ENCODE results near the gene GAB2. TPM values are rescaled to one million over a fixed set of nuclear protein-coding genes. Genes with fewer than 3 reads are reported as not detected.
A peak's percentile ranks its signal among the peaks of the same experiment; 100 is the strongest.
"Not testable (repeated sequence)": the region's sequence is repeated elsewhere in the genome, so short reads cannot be mapped to it uniquely, and the experiment has no call there.

The GAB2 gene
- total RNA-seq, 2 donors from 2014 or later, result 6.5 to 11.4 TPM

DNA sequence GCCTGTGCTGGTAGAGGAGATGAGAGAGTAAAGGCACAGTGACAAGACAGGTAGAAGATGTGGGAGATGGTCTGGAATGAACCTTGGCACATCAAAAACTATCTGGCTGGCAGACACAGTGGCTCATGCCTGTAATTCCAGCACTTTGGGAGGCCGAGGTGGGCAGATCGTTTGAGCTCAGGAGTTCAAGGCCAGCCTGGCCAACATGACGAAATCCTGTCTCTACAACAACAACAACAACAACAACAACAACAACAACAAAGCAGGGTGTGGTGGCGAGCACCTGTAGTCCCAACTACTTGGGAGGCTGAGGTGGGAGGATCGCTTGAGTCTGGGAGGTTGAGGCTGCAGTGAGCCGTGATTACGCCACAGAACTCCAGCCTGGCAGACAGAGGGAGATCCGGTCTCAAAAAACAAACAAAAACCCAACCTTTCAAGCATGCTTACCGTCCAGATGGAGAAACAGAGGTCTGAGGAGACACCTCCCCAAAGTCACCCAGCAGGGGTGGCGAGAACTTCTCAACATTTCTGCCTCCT lies 240.9 kb downstream of the GAB2 start:
- H3K36me3 Mint-ChIP-seq (ENCODE audit: low read depth), result peaks cover 22% of the 10 kb centered on the region
- ATAC-seq (replicated peaks), result no peak
- peaks cover 4% of the 10 kb centered on the region for H3K9me3 Mint-ChIP-seq
- peak overlapping the region; percentile 26 for H3K27ac Mint-ChIP-seq
- no peaks in the 10 kb centered on the region for H3K27me3 Mint-ChIP-seq
- peaks cover 15% of the 10 kb centered on the region for H3K4me1 Mint-ChIP-seq
- no peak overlapping the region for H3K4me3 Mint-ChIP-seq

DNA sequence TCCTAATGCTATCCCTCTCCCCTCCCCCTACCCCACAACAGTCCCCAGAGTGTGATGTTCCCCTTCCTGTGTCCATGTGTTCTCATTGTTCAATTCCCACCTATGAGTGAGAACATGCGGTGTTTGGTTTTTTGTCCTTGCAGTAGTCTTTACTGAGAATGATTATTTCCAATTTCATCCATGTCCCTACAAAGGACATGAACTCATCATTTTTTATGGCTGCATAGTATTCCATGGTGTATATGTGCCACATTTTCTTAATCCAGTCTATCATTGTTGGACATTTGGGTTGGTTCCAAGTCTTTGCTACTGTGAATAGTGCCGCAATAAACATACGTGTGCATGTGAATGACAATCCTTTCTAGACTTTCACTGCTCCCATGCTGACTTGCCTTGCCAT lies 241.8 kb downstream of the GAB2 start:
- peak overlapping the region; percentile 26 for H3K27ac Mint-ChIP-seq

DNA sequence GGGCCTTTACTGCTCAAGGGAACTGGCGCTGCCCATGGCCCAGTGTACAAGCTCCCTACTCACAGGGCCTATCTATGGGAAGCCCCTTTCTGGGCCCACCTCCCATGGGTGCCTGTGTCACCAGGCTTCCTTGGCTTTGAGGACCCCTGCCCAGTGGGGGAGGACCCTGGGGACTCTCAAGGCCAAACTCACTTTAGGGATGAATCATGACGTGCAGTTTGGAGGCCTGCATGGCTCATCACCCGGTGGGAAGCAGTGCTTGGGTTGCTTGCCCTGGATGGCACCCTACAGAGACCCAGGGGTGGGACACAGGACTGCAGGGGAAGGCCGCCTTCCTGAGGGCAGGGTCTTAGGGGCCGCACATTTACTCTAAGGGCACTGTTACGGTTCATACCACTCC lies 245.7 kb downstream of the GAB2 start:
- no peaks in the 10 kb centered on the region for H3K27me3 Mint-ChIP-seq
- H3K36me3 Mint-ChIP-seq (ENCODE audit: low read depth), result peaks cover 22% of the 10 kb centered on the region
- no peak overlapping the region for H3K27ac Mint-ChIP-seq
- H3K4me3 Mint-ChIP-seq, result no peak overlapping the region
- ATAC-seq (replicated peaks), result no peak
- H3K4me1 Mint-ChIP-seq, result no peaks in the 10 kb centered on the region
- peaks cover 4% of the 10 kb centered on the region for H3K9me3 Mint-ChIP-seq

More for the DNA sequence above, 241.8 kb downstream of the GAB2 start:
- H3K4me3 Mint-ChIP-seq; ATAC-seq (replicated peaks); H3K9me3 Mint-ChIP-seq; H3K27me3 Mint-ChIP-seq: not testable (repeated sequence)
- Mint-ChIP-seq H3K36me3 (ENCODE audit: low read depth) (peaks cover 22% of the 10 kb centered on the region), H3K4me1 (peaks cover 12% of the 10 kb centered on the region)

DNA sequence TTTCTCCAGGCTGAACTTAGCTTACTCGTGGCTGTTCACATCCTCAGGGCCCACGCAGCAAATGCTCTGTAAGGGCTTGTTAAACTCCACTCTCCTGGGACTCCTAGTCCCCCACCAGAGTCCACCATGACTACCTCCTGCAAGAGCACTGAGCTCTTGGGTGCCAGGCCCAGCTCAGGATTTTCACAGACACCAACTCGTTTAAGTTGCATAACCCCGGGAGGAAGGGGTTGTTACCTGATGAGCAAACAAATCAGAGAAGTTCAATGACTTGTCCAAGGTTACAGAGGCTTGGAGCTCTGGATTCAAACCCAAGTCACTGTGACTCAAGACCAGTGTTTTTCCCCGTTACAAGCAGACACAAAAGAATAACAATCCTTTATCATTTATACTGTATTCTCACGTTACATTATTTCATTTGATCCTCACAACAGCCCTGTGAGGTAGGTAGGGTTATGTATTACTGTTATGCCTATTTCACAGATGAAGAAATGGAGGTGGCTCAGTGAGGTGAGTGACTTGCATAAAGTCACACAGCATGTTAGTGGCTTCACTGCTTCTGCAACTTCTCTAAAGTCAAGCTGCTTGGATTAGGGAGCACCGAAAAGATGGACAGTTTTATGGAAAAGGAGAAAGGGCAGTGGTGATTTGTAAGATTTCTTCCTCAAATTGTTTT lies 246.6 kb downstream of the GAB2 start:
- no peaks in the 10 kb centered on the region for H3K27me3 Mint-ChIP-seq
- H3K27ac Mint-ChIP-seq, result no peak overlapping the region
- peaks cover 22% of the 10 kb centered on the region for H3K36me3 Mint-ChIP-seq (ENCODE audit: low read depth)
- ATAC-seq (replicated peaks), result no peak
- no peak overlapping the region for H3K4me3 Mint-ChIP-seq
- H3K4me1 Mint-ChIP-seq, result no peaks in the 10 kb centered on the region
- H3K9me3 Mint-ChIP-seq, result no peaks in the 10 kb centered on the region

DNA sequence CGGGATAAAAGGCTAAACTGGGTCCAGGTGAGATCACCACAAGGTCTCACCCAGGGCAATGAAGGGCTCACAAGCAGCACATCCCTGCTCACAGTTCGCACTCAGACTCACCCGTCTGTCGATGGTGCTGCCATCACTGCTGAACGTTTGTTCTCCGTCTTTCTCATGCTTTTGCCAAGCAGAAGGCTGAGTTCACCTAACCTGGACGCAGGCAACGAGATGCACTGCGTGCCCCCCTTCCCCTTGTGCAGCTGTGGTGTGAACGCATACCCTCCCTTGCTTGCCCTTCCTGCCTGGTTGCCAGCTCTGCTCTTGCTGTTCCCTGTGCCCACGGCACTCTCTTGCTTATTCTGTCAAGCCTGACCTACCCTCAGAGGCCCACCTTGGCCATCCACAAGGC lies 247.2 kb downstream of the GAB2 start:
- Mint-ChIP-seq H3K9me3 (no peaks in the 10 kb centered on the region), H3K36me3 (ENCODE audit: low read depth) (peaks cover 22% of the 10 kb centered on the region), H3K27ac (no peak overlapping the region), H3K4me3 (no peak overlapping the region), H3K4me1 (no peaks in the 10 kb centered on the region), H3K27me3 (no peaks in the 10 kb centered on the region)
- ATAC-seq (replicated peaks), result no peak

DNA sequence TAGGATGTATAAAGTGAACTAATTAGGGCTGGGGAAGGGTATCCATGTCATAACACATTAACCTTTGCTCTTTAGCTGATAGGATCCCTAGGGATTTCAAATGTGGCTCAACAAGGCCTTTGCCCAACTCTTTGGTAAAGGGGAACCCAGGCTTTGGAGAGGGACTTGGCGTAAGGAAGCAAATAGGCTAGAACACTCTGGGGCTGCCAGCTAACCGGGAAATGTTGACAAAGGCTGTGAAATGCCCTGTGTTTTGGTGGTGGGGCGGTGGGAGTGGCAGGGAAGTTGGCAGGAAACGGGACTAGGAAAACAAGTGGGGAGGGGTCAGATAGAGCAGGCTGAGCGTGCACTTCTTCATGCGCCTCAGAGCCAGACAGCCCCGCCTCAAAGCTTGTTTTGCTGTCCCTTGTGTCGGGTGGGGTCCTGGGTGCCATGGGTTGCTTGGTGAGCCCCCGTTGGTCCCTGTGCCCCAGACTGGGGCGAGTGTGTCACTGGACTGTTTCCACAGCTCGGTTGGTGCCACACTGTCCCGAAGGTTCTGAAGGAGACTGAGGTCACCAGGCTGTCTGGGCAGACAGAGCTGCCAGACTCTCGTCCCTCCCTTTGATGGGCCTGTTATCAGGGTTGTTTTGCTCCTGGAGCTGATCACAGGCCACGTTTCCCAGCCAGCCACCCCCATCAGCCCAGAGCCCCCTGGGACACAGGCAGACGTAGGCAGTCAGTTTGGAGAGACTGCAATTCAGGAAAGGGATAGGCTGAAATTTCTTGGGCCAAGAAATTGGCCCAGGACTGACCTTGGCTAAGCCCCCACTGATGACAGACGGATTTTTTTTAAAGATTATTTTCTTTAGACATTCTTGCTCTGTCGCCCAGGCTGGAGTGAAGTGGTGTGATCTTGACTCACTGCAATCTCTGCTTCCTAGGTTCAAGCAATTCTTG lies 248.8 kb downstream of the GAB2 start:
- Mint-ChIP-seq H3K27me3 (no peaks in the 10 kb centered on the region), H3K4me3 (no peak overlapping the region), H3K27ac (no peak overlapping the region), H3K9me3 (no peaks in the 10 kb centered on the region), H3K36me3 (ENCODE audit: low read depth) (peaks cover 14% of the 10 kb centered on the region), H3K4me1 (no peaks in the 10 kb centered on the region)
- ATAC-seq (replicated peaks), result no peak

DNA sequence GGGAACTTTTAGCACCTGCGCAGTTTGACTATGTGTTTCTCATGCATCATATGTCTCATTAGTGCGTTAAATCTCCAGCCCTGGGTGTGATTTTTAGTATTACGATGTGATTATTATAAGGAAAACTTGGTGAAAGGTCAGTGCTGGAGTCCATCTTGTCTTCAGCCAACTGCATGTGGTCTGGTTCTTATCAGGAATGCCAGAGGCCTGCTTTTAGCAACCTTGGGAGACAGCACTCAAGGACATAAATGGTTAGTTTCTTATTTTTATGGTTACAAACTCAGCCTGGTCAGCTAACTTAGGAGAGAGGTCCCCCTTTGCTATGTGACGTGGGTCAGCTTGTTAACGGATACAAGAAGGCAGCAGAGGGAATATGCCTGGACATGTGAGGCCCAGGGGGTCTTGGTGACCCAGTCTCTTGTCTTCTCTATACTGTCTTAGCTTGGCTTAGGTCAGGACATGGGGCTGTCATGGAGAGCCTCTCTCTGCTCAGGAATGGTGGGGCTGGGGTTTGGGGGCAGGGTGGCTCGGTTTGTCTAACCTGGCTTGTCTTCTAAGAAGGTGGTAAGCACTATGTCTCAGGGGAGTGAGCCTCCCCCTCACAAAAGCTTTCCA lies 250.7 kb downstream of the GAB2 start:
- H3K27me3 Mint-ChIP-seq, result no peaks in the 10 kb centered on the region

More for the DNA sequence above, 250.7 kb downstream of the GAB2 start:
- H3K4me1 Mint-ChIP-seq, result no peaks in the 10 kb centered on the region
- H3K9me3 Mint-ChIP-seq, result no peaks in the 10 kb centered on the region
- no peak overlapping the region for H3K27ac Mint-ChIP-seq
- H3K4me3 Mint-ChIP-seq, result no peak overlapping the region
- no peaks in the 10 kb centered on the region for H3K36me3 Mint-ChIP-seq (ENCODE audit: low read depth)
- no peak for ATAC-seq (replicated peaks)

Other genes starting within 250 kb of the GAB2 start
- gene KCTD21, start 229.2 kb downstream of the GAB2 start, total RNA-seq, result 1 to 10 TPM; 6.1 to 7.5 TPM
- 1 to 10 TPM; 9.6 to 10.0 TPM for gene USP35, start 228.9 kb downstream of the GAB2 start, total RNA-seq
- 10 to 100 TPM; 14.3 to 21.1 TPM for gene NARS2, start 157.0 kb upstream of the GAB2 start, total RNA-seq